GM12864 (cell line): Measurements from ENCODE around the gene SUMO3.

Experiments used
- DNase-seq: peaks from one replicate; pipeline ENCODE4 v3.0.0-alpha.2; 2011; ENCODE audit warnings: low read depth
- H3K4me3 ChIP-seq: 2 replicates; pipeline ENCODE4 v1.5.1; 2011; ENCODE audit warnings: mild to moderate bottlenecking, low read depth, low read length, control low read depth
- TF ChIP-seq, protein P1 (sequence below): IDR thresholded peaks from 2 replicates; pipeline ENCODE4 v1.5.1; 2011; ENCODE audit warnings: low read depth, mild to moderate bottlenecking, moderate library complexity, low read length, control low read depth, inconsistent platforms; ENCODE audit errors: missing control alignments

SUMO3 gene

DNA sequence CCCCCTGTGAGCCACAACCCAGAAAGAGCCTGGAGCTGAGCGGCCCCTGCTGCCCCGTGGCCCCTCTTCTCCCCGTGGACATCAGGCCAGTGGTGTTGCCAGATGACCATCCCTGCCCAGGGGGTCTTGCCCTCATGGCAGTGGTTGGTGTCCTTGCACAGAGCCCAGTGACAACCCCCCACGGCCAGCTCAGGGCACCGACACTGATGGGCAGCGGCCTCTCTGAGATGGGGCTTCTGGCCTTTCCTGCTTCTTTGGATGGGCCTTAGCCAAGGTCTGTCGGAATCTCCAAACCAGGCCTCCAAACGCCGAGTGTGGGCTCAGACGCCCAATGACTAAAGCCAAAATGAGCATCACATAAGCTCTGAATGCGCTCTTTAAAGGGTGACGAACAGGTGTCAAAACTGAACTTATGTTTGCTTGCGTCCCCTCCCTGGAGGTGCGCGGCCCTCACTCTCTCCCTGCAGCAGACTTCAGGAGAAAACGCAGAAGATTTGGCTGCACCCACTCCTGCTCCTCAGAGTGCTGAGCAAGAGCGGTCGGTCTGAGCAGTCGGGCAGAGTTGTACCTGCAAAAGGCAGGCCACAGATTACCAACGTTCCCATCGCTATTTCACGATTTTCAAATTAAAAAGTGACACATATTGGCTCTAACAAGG, 58.1 kb downstream of the SUMO3 start:
- no peak for DNase-seq
- TF ChIP-seq, protein P1, sequence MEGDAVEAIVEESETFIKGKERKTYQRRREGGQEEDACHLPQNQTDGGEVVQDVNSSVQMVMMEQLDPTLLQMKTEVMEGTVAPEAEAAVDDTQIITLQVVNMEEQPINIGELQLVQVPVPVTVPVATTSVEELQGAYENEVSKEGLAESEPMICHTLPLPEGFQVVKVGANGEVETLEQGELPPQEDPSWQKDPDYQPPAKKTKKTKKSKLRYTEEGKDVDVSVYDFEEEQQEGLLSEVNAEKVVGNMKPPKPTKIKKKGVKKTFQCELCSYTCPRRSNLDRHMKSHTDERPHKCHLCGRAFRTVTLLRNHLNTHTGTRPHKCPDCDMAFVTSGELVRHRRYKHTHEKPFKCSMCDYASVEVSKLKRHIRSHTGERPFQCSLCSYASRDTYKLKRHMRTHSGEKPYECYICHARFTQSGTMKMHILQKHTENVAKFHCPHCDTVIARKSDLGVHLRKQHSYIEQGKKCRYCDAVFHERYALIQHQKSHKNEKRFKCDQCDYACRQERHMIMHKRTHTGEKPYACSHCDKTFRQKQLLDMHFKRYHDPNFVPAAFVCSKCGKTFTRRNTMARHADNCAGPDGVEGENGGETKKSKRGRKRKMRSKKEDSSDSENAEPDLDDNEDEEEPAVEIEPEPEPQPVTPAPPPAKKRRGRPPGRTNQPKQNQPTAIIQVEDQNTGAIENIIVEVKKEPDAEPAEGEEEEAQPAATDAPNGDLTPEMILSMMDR = no peak
- no peak overlapping the region for H3K4me3 ChIP-seq

DNA sequence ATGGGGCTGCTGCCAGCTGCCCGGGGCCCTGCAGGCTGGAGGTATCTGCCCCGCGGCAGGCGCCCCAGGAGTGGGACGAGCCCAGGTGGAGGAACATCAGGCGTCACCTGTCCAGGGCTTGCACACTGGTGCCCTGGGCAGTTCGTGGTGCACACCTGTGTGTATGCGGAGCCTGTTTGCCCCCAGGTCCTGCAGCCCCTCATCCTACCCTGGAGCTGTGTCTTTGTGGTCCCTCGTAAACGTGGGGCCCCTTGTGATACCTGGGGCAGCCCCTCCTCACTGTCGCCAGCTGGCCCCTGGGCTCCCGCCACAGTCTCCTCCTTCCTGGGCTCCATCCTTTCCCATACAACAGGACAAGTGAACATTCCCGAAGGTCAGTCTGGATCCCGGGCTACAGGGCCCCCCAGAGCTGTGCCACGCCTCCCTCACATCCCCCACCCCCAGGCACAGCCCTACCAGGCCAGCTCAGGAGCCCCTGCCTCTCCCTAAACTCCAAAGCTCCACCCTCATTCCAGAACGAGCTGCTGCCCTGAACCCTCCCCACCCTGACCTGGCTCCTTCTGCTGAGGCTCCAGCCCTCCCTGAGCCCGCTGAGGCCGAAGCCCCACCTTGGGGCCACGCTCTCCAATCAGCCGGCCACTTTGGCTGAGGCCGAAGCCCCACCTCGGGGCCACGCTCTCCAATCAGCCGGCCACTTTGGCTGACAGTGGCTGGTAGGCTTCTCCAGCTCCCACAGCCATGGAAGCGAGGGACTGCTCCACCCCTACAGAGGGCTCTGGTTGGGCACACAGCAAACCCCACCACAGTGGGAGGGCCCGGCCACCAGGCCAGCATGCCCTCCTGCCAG, 58.9 kb downstream of the SUMO3 start:
- TF ChIP-seq, protein P1 = no peak
- no peak for DNase-seq
- H3K4me3 ChIP-seq = no peak overlapping the region

DNA sequence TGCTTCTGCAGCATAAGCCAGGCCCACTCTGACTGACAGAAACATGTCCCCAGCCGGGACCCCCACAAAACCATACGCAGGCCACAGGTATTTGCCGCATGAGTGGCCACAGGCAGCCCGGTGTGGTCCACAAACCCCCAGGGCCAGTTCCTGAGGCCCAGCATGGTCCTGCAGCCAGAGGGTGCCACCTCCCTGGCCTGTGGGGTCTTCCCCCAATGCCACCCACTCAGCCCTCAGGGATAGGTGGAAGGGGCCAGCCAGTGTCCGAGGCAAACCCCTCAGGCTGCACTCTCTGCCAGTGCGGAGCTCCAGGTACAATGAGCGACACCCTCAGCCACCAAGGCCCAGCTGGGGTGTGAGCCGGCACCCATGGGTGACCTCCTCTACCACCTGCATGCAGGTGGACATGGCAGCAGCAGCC, 59.7 kb downstream of the SUMO3 start:
- TF ChIP-seq, protein P1 = no peak
- no peak for DNase-seq

GRCh38 chr21:44757731-44758130, 60.1 kb downstream of the SUMO3 start:
- no peak overlapping the region for H3K4me3 ChIP-seq
- TF ChIP-seq, protein P1 = no peak
- no peak for DNase-seq

More for the DNA sequence above, 59.7 kb downstream of the SUMO3 start:
- H3K4me3 ChIP-seq = no peak overlapping the region

DNA sequence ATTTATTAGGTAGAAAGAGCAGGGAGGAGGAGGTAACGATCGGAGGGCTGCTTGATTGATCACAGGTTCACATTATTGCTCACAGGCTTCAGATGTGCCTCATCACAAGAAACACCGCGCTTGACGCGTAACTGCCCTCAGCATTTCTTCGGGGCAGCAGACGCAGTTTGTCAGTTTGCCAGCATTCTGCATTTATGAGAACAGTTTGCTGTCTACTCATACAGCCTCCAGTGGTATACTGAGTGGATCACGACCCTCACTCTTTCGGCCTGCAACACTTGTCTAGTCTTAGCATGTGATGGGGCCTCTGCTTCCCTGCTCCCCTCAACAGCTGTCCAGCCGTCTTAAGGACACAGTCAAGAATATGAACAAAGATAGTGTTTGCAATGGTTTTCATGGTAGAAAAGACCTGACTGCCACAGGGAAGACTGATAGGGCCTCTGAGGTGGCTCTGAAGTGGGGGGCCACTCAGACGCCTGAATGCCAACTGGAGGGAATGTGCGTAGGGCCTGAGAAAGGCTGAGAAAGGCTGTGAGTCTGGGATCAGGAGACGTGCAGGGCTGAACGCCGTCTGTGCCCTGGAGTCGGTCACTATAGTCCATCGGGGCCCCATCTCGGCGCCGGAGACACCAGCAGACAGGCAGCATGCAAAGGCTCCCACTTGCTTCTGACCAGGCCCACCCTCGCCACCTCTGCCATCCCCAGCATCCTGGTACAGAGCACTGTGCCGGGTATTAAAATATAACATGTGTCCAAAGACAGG, 61.3 kb downstream of the SUMO3 start:
- TF ChIP-seq, protein P1 = no peak
- H3K4me3 ChIP-seq = no peak overlapping the region
- DNase-seq = no peak
